Adrenal gland (tissue), 12 donors: ENCODE results near the gene RGL1. TPM values are rescaled to one million over a fixed set of nuclear protein-coding genes. Genes with fewer than 3 reads are reported as not detected.

Source experiments
- DNase-seq, 7 donors: peaks; one replicate each; pipeline ENCODE4 v3.0.0-alpha.2; 2019 to 2020
- H3K27ac ChIP-seq, 5 donors: fragments of 200-600 bp; sonication (generic) in 4 of 5; 1 replicate in 3 of 5; 2 replicates in 2 of 5; pipeline versions ENCODE4 v1.5.1 to v1.8.0; 2016 to 2020; ENCODE audit warnings: mild to moderate bottlenecking in 1 of 5
- H3K27me3 ChIP-seq: fragments of 200-600 bp; 2 replicates; pipeline ENCODE4 v1.8.0; 2021
- H3K36me3 ChIP-seq, 2 donors: fragments of 200-600 bp; replicated peaks in 1 of 2; 1 replicate in 1 of 2; 2 replicates in 1 of 2; pipeline versions ENCODE4 v1.5.1 to v1.8.0; 2018 to 2022
- H3K4me1 ChIP-seq, 2 donors: fragments of 200-600 bp; replicated peaks in 1 of 2; 1 replicate in 1 of 2; 2 replicates in 1 of 2; pipeline versions ENCODE4 v1.5.1 to v1.8.0; 2018 to 2021
- H3K4me3 ChIP-seq, 4 donors: fragments of 200-600 bp; sonication (generic) in 3 of 4; one replicate each; pipeline ENCODE4 v1.5.1; 2016 to 2018
- H3K9me3 ChIP-seq, 3 donors: fragments of 200-600 bp; sonication (generic) in 1 of 3; replicated peaks in 1 of 3; 1 replicate in 2 of 3; 2 replicates in 1 of 3; pipeline versions ENCODE4 v1.5.1 to v1.8.0; 2016 to 2021
- POLR2A ChIP-seq, 2 donors: fragments of 450-650 bp; IDR thresholded peaks; one replicate each; pipeline ENCODE4 v1.6.1; 2017; ENCODE audit warnings: antibody characterized with exemption in 2 of 2, mild to moderate bottlenecking in 2 of 2, moderate library complexity in 1 of 2
- WGBS, 4 donors: extraction: QIAGEN DNeasy Blood & Tissue Kit in 2 of 4; methylation state at CpG; one replicate each; pipeline versions ENCODE4 v1.1.5 to v1.1.7; 2013 to 2017; 5-methylcytosine and 5-hydroxymethylcytosine counted together
- intact Hi-C, 2 donors: fragments of 100-400 bp; cut with DNase I; formaldehyde crosslinking; loops; one replicate each; pipeline versions ENCODE4 v1.14.1 to v1.15.0; 2022 to 2023
- polyA plus RNA-seq, 3 donors: library from polyadenylated mRNA; stranded (reverse); fragments of 200-250 nt in 2 of 3; fragments of 350-450 nt in 1 of 3; fragmentation: Illumina TruSeq in 1 of 3; extraction: RNeasy Lipid Tissue Mini Kit (QIAGEN cat#74804) in 1 of 3; gene quantifications; one replicate each; pipeline ENCODE4 v1.2.3, GENCODE V29; 2013 to 2014
- total RNA-seq, 9 donors: library from RNA; depleted of rRNA in 4 of 9; stranded (reverse); fragments of >200 nt in 4 of 9; fragments of 120-200 nt in 1 of 9; fragmentation: NEBNext Ultra II Directional in 1 of 9; extraction: Animal tissue kit (Norgen Biotek cat#: 25700) in 1 of 9; gene quantifications; one replicate each; pipeline versions ENCODE4 v1.1.0 to v1.2.4, GENCODE V29; 2013 to 2023
- TF ChIP-seq, protein P1 (sequence below), 6 experiments: fragments of 450-650 bp in 4 of 6; fragments of 200-600 bp in 2 of 6; sonication (generic) in 1 of 6; IDR thresholded peaks; 1 replicate in 5 of 6; 2 replicates in 1 of 6; pipeline versions ENCODE4 v1.5.1 to v1.8.0; 2016 to 2021; ENCODE audit warnings: antibody characterized with exemption in 6 of 6, mild to moderate bottlenecking in 2 of 6, moderate library complexity in 1 of 6
- donor health status: healthy with polysubstance abuse.
- donor health status: Bipolar disorder and iron deficiency.
- donor health status: DM: yes; HTN: yes; CAD: no.
- donor health status: DM: no; HTN: no; CAD: no.
- donor health status: DM: no; HTN: no; CAD: no.
- donor health status: DM: yes; HTN: yes; CAD: no.

RGL1 gene
- total and polyA plus RNA-seq, 12 donors, result 15.5 to 76.9 (median 34.9) TPM

DNA sequence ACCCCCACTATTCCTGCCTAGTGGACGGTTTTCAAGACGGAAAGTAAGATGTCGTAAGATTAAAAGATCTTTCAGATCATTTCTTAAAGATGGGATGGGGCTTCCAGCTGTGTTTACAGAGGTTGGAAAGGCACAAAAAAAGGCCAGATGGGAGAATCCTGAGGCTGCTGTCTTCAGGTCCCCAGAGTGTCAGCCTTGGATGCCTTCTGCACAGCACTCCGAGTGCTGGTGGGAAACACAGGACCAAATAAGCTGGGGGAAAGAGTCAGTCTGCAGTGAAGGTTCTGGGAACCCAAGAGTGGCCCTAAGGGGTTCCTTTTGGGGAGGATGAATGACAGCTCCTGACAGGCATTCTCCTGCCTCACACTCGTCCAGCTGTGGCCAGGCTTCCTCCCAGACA, 136.1 kb downstream of the RGL1 start:
- H3K27me3 ChIP-seq, result no peaks in the 10 kb centered on the region
- H3K36me3 ChIP-seq, result peaks cover 0 to 6% of the 10 kb centered on the region in 2 donors
- H3K4me3 ChIP-seq, result no peak overlapping the region
- TF ChIP-seq, protein P1, sequence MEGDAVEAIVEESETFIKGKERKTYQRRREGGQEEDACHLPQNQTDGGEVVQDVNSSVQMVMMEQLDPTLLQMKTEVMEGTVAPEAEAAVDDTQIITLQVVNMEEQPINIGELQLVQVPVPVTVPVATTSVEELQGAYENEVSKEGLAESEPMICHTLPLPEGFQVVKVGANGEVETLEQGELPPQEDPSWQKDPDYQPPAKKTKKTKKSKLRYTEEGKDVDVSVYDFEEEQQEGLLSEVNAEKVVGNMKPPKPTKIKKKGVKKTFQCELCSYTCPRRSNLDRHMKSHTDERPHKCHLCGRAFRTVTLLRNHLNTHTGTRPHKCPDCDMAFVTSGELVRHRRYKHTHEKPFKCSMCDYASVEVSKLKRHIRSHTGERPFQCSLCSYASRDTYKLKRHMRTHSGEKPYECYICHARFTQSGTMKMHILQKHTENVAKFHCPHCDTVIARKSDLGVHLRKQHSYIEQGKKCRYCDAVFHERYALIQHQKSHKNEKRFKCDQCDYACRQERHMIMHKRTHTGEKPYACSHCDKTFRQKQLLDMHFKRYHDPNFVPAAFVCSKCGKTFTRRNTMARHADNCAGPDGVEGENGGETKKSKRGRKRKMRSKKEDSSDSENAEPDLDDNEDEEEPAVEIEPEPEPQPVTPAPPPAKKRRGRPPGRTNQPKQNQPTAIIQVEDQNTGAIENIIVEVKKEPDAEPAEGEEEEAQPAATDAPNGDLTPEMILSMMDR (IDR thresholded peaks at IDR 0.05), result no peak
- TF ChIP-seq POLR2A (IDR thresholded peaks at IDR 0.05), result no peak
- H3K9me3 ChIP-seq, result no peaks in the 10 kb centered on the region
- WGBS, 4 donors, result 79 to 93% (median 83%) methylated on average over 5 of the region's 5 CpGs
- no peak for DNase-seq
- no peaks in the 10 kb centered on the region for H3K4me1 ChIP-seq
- intact Hi-C loops, result no loop called here
- no peak overlapping the region for H3K27ac ChIP-seq

DNA sequence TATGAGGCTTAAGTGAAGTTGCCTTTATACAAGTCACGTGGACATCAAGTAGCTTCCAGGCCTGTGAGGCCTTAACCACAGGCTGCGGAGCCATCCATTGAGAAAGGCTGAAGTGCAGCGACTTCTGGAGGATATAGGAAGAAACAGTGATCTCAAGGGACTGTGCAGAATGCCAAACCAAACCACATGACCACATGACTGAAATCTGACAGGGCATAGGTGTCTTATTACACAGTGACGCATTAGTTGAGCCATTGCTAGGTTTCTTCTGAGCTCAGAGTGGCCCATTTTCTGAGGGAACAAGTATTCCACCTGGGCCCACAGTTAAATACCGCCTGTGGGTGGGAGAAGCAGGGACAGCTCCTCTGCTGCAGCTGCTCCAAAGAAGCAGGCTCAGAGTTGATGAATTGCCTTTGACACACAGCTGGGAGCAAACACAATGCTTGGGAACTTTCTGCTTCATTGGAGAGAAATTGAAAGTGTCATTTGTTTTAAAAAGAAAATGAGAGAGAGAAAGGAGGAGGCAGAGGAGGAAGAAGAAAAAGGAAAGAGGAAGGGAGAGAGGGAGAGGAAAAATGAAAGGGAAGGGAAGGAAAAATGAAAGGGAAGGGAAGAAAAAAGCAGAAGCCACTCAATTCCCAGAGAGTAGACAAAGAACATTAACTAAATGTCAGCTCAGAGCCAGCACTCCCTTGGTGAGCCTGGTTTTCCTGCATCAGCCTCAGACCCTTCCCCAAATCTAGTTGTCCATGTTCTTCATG, 138.2 kb downstream of the RGL1 start:
- H3K36me3 ChIP-seq, result peaks cover 0 to 6% of the 10 kb centered on the region in 2 donors
- H3K27me3 ChIP-seq, result no peaks in the 10 kb centered on the region
- H3K27ac ChIP-seq, result no peak overlapping the region
- TF ChIP-seq, protein P1 (IDR thresholded peaks at IDR 0.05), result no peak
- TF ChIP-seq POLR2A (IDR thresholded peaks at IDR 0.05), result no peak
- DNase-seq, result no peak
- no peaks in the 10 kb centered on the region for H3K4me1 ChIP-seq
- 63 to 69% (median 66%) methylated on average over 5 of the region's 5 CpGs for WGBS, 4 donors
- no peak overlapping the region for H3K4me3 ChIP-seq
- intact Hi-C loops, result no loop called here
- H3K9me3 ChIP-seq, result no peaks in the 10 kb centered on the region

DNA sequence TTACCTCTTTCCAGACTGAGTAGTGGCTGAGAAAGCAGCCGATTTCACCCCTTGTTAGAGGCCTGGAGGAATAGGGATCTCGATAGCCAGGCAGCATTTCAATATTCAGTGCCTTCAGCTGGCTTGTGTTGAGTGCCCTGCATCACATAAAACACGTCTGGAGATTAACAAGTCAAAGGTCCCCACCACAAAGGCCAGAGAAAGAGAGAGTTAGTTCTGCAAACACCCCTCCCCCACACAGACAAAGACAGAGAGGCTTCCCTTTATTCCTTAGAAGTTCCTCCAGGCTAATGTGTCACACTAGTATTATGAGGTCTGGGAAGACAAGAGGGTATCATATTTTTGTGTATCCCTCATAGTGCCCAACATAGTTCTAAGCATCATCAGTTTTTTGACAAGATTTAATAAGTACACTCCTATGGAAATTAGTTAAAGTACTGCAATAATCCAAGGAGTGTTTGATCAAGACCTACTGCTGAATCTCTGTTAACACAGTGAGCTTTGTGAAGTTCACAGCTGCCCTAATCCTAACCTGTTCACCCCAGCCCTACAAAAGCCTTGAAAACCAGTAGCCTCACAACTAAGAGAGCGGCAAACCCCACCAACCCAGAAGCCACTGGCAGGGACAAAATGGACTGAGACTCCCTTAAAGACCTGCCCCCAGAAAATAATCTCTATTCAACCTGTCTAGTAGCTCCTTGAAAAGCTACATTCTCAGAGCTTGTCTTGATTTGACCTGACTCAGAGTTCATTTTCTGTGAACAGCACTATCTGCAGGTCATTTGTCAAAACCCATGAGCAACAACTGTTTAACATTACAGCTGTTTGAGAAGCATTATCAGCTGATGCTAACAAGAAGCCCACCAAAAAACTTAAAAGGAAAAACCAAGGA, 140.8 kb downstream of the RGL1 start:
- no peak for DNase-seq
- Histone ChIP-seq H3K27me3 (no peaks in the 10 kb centered on the region), H3K36me3 (no peaks in the 10 kb centered on the region), H3K9me3 (no peaks in the 10 kb centered on the region), H3K4me3 (no peak overlapping the region), H3K27ac (no peak overlapping the region), H3K4me1 (no peaks in the 10 kb centered on the region)
- intact Hi-C loops, result no loop called here
- TF ChIP-seq, protein P1 (IDR thresholded peaks at IDR 0.05), result no peak
- no peak for TF ChIP-seq POLR2A (IDR thresholded peaks at IDR 0.05)
- WGBS, 4 donors, result 68 to 82% (median 73%) methylated on average over 4 of the region's 4 CpGs

DNA sequence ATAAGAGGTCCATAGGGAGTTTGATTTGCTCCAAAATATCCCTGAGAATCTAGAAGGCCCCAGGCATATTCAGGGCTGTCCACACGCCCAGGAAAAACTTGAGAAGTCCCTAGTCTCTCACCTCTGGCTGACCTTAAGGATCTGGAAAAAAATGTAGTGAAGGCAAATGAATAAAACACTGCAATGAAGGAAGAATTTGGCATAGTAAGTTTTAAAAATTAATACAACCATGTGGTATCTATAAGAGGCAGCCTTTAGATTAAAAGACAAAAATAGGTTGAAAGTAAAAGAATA, 141.3 kb downstream of the RGL1 start:
- no peak overlapping the region for H3K27ac ChIP-seq
- no peak overlapping the region for H3K4me3 ChIP-seq
- DNase-seq, result no peak
- no peaks in the 10 kb centered on the region for H3K9me3 ChIP-seq
- intact Hi-C loops, result no loop called here
- WGBS, 4 donors, result 71 to 80% (median 78%) methylated on average over 1 of the region's 1 CpG
- H3K27me3 ChIP-seq, result no peaks in the 10 kb centered on the region
- TF ChIP-seq, protein P1 (IDR thresholded peaks at IDR 0.05), result no peak
- no peak for TF ChIP-seq POLR2A (IDR thresholded peaks at IDR 0.05)
- H3K4me1 ChIP-seq, result no peaks in the 10 kb centered on the region
- no peaks in the 10 kb centered on the region for H3K36me3 ChIP-seq
